ENCODE measurements around the gene RPL19.

DNA sequence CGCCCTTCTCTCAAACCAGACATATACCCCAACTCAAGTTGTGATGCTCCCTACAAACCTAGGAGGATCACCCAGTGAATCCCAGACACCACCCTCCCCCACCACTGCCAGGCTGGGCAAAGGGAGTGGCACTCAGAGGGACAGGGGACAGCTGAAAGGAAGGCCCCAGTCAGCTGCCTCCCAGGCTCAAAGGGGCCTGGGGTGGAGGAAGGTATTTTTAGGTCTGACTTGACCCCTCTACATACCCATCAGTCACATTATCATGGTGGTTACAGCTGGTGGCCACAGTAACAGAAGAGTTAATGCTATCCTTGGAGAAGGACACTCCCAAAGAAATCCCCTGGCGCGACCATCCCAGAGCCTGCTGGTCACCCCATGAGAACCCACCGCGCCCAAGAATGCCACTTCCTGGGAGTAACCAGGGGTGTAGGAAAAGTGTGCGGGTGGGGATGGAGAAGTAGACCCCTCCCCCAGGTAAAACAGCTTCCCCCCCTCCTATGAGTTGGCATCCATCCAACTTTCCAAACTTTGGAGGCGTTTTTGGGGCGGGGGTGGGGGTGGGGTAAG lies 3.8 kb upstream of the RPL19 start:
- TF ChIP-seq POLR2A (IDR thresholded peaks at IDR 0.05) (no peak), POLR2AphosphoS5 (IDR thresholded peaks at IDR 0.05) (no peak)
- TF ChIP-seq, protein P1, sequence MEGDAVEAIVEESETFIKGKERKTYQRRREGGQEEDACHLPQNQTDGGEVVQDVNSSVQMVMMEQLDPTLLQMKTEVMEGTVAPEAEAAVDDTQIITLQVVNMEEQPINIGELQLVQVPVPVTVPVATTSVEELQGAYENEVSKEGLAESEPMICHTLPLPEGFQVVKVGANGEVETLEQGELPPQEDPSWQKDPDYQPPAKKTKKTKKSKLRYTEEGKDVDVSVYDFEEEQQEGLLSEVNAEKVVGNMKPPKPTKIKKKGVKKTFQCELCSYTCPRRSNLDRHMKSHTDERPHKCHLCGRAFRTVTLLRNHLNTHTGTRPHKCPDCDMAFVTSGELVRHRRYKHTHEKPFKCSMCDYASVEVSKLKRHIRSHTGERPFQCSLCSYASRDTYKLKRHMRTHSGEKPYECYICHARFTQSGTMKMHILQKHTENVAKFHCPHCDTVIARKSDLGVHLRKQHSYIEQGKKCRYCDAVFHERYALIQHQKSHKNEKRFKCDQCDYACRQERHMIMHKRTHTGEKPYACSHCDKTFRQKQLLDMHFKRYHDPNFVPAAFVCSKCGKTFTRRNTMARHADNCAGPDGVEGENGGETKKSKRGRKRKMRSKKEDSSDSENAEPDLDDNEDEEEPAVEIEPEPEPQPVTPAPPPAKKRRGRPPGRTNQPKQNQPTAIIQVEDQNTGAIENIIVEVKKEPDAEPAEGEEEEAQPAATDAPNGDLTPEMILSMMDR (IDR thresholded peaks at IDR 0.05) = no peak

All from stomach (tissue), 4 donors.